SIG-M5 treated with dmso at 0.1 percent for 504 hours (cell line): ENCODE data around the gene CNBP.
"Not testable (repeated sequence)": the region's sequence is repeated elsewhere in the genome, so short reads cannot be mapped to it uniquely, and the experiment has no call there.

ENCODE experiments used
- DNase-seq: peaks from one replicate; lab custom pipeline; 2025; ENCODE audit not compliant: unreplicated experiment; lab: John Stamatoyannopoulos, UW

Gene CNBP

DNA sequence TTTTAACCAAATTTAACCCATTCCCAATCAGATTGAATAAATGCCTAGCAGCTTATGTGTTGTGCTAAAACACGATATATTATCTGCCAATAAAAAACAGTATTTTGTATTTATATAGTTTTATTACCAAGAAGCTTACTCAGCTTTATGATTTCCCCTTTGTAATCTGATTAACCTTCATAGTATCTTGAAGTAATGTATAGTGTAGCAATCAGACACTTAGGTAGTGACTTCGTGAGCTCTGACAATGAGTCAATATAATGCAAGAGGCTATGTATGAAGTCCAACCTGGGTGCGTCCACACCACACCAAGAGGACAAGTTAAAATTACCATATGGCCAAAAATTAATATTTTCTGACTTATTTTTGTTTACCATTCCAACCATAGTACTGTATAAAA is 2.1 kb upstream of the CNBP start:
- DNase-seq = no peak

DNA sequence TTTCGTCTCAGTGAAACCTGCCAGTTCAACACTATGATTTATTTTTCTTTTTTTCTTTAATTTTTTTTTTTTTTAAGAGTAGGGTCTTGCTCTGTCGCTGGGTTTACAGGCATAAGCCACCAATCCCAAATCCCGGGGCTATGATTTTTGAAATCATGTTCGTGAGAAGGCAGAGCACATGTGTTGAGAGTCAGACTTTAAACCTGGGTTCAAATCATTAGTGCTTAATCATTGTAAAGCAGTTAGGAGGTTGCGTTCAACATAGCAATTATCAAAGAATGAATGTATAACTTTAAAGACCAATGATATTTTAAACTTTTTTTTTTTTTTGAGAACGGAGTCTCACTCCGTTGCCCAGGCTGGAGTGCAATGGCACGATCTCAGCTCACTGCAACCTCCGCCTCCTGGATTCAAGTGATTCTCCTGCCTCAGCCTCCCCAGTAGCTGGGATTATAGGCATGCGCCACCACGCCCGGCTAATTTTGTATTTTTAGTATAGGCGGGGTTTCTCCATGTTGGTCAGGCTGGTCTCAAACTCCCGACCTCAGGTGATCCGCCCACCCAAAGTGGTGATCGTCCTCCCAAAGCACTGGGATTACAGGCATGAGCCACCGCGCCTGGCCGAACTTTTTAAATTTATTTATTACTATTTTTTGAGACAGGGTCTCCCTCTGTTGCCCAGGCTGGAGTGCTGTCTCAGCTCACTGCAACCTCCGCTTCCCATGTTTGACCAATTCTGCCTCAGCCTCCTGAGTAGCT is 1.3 kb upstream of the CNBP start:
- DNase-seq = not testable (repeated sequence)

DNA sequence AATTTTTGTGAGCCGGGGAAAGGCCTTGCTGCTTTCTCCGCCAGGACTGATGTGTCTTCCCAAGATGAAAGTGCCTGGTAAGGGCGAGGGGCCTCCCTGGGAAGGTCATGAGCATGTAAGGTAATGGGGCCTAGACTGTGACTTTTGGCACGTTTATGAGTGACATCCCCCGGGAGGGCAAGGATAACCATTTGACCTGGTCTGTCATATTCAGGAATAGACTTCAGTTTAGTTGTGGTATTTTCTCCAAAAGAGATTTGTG is 631 bp upstream of the CNBP start:
- DNase-seq = peak; percentile 37

DNA sequence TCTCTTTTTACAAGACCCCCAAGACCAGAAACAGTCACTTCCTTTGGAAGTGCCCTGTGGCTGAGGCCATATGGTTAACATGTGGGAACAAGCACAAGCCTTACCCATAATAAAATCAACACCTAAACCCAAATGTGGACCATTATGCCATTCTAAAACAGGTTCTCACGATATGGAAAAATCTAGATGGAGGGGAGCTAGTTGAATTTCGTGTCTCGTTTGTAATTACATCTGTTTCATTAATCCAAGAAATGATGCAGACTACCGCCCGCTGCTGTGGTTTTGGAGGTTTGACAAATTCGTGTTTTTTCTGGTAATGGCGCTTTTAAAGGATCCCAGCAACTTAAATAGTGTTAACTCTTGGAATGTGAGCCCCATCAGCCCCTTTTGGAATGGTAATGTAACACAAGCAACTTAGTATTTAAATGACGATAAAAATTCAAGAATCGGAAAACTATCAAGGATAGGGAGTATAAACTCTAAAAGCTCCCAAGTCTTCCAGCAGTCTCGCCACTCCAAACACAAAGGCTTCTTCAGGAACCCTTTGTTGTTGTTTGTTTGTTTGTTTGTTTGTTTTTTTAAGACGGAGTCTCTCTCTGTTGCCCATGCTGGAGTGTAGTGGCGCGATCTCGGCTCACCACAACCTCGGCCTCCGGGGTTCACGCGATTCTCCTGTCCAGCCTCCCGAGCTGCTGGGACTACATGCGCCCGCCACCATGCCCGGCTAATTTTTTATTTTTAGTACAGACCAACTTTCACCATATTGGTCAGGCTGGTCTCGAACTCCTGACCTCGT is 1.1 kb downstream of the CNBP start:
- DNase-seq = peak; percentile 43

DNA sequence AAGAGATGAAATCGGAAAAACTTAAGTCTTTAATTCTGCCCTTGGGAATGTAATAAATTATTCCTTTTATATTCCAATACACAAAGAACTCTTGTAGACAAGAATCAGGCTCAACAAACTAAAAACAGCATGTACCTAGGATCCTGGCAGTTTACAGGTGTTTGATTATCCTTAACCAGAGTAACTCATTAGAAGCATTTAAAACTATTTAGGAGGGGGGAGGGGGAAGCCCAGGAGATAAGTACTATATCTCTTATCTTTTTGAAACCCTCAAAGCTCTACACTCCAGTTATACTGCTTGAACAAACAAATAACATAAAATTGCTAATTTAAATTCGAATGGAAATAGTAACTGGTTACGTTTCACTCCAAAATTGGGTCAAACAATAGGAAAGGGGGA is 1.9 kb downstream of the CNBP start:
- DNase-seq = no peak

DNA sequence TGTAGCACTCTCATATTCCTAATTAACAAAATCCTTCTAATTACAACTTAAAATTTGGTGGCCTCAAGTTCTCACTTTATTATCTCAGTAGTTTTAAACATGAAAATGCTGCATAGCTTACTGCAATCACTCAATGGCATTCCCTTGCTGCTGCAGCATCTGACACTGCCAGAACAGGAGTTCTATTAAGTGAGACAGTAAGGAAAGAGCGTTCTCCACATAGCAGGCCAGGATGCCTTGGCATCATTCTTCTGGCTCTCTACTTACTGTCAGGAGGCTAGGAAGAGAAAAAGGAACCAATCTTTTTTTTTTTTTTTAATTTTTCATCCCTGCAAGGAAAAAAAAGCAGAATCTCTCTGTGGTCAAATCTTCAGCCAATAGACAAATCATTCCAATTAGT is 3.2 kb downstream of the CNBP start:
- DNase-seq = no peak

DNA sequence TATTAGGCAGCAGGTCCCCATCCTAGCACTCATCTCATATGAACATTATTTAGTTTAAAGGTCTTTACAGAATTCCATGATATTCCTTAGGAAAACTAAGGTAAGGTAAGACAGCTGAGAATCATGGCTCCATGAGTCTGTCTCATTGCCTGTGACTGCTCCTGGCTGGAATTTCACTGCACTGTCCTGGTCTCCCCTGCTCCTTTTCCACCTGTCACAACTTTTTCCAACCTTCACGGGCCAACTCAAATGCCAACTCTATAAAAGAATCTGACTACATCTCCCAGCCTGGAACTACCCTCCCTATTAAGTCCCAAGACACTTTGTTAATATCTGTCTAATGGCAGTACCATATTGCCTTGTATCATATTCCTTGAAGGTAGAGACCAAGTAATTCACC is 7.6 kb downstream of the CNBP start:
- no peak for DNase-seq

DNA sequence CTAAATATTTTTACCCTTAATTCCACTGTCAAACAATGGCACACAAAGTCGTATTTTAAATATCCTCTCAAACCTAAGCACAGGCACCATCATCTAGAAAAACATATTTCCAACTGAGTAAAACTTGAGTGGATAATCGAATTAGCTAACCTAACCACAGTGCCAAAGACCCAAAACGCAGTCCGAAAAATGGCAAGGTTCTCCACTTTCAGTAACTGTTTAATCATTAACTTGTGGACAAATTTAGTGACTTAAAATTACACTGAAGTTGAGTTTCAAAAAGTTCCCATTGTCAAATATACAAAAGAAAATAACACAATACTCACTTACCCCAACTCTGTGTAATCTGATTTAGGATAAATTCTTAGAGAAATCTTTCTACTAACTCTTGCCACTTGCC is 10.0 kb downstream of the CNBP start:
- no peak for DNase-seq

DNA sequence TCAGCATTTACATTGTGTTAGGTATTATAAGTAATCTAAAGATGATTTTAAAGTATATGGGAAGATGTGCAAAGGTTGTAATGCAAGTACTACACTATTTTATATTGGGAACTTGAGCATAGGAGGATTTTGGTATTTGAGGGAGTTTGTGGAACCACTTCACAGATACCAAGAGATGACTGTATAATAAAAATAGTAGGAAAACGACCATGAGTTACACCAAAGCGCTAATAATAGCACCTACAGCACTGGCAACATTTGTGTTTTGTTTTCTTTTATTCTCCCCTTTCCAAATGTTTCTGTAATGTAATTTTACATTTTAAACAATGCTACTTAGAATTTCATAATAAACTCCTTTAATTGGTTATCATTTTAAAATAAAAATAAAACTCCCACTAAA is 10.5 kb downstream of the CNBP start:
- DNase-seq = no peak

DNA sequence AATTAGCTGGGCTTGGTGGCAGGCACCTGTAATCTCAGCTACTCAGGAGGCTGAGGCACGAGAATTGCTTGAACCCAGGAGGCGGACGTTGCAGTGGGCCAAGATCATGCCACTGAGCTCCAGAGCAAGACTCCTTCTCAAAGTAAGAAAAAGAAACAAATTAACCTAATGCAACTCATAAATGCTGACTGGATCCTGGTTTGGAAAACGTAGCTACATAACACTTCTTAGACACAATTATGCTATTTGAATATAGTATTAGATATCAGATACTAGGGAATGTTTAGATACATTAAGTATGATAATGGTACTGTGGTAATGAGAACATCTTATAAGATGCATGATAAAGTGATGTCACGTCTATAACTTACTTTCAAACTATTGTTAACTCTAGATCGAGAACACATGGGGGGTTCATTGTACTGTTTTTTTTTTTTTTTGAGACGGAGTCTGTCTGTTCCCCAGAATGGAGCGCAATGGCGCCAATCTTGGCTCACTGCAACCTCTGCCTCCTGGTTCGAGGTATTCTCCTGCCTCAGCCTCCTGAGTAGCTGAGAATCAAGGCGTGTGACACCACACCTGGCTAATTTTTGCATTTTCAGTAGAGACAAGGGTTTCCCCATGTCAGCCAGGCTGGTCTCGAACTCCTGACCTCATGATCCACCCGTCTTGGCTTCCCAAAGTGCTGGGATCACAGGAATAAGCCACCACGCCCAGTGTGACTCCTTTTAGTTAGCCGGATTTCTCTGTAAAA is 16.9 kb downstream of the CNBP start:
- DNase-seq = no peak

DNA sequence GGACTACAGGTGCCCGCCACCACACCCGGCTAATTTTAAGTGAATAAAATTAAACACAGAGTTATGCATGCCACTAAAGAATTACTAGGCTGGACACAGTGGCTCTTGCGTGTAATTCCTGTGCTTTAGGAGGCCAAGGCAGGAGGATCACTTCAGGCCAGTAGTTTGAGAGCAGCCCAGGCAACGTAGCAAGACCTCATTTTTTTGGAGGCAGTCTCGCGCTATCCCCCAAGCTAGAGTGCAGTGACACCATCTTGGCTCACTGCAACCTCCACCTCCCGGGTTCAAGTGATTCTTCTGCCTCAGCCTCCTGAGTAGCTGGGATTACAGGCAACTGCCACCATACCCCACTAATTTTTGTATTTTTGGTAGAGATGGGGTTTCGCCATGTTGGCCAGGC is 18.1 kb downstream of the CNBP start:
- not testable (repeated sequence) for DNase-seq

DNA sequence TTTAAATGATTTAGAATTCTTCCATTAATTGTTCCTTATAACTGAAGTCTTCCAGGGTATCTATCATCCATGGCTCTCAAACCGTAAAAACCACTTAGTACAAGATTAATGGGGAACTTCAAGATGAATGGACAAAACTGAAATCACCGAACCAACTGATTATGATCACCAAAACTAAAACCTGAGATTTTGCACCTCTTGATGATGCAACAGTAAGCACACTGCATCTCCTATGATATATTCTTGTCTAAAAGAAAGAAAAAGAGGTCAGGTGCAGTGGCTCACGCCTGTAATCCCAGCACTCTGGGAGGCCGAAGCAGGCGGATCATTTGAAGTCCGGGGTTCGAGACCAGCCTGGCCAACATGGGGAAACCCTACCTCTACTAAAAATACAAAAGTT is 19.2 kb downstream of the CNBP start:
- no peak for DNase-seq

DNA sequence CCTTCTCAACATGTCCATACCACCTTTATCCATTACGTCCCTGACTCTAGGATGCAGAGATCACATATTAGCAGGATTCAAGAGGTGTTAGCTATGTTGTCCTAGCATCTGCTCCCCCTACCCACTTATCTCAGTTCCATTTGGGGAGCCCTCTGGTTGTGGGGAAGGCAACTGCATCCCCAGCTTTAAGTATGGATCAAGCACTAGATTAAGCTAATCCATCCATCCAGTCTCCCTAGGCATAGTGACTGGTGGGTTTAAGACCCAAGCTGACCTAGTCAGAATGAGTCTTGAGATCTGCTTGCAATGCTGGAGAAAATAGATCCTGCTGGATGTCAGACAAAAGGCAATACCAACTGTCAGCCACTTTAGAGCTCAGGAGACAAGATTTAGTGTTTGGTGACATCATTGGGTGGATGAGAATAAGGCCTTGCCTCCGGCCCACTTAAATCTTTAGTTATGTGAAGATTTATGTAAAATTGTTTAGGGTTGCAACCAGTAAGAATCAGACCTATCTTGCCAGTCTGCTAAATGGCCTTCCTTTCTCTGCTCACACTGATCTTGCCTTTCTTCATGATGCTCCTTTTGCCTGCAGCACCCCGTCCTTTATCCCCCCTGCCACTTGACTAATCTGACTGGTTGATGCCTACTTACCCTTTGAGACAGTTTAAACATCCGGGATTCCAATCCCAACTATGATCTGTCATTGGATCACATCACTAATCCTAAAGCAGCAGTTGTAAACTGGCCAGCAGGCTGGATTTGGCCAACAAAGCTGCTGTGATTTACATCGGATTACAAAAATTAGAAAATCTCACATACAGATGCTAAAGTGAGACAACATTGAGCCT is 20.7 kb downstream of the CNBP start:
- peak; percentile 34 for DNase-seq

DNA sequence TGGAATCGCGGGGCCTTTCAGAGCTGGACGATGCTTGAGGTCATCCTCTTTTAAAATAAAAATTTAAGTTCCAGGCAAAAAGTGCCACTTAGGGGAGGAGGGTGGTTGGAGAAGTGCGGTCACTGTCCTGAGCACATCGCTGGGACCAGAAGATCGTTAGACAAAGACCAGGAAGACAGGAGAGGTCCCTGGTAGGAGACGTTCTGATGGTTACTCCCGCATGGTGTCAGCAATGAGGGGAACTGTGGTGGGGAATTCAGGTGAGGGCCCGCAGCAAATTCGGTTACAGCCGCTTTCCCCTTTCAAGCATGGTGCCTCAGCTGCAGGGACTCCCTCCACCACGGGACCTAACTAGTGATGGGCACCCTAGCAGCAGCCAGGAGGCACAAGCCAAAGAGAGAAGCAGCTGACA is 21.8 kb downstream of the CNBP start:
- DNase-seq = peak; percentile 42

DNA sequence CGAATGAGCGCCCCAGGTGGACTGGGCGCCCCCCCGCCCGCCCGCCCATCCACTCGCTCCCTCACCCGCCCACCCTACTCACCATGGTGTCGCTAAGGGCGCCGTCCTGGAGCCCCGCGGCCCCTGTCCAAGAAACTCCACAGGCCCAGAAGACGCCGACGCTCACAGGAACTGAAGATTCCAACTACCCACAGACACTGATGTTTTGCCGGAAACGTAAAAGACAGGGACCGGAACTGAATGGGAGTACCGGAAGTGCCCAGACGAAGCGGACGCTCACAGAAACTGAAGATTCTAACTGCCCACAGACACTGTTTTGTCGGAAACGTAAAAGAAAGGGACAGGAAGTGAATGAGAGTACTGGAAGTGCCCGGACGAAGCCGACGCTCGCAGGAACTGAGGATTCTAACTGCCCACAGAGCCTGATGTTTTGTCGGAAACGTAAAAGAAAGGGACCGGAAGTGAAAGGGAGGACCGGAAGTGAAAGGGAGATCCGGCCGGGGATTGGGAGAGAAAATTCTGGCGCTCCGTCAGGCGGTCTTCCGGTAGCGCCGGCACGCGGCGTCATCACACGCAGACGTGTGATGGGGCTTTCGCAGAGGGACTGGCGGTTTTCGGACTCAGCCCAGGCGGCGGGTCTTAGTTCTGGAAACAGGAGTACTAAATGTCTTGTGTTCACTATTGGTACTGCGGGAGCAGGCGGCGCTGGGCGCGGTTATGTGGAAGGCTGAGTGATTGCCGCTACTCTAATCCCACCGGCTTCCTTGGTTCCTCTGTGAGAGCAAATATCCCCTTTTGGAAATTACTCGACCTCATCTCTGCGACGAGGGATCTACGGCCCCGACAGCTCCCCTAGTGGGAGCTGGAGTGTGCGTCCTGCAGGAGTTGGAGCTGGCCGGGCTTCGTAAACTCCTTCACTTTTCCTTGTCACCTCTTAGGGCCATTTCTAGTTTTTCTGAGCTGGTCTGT is 22.5 kb downstream of the CNBP start, which contains the start of gene ISY1:
Gene ISY1, minus strand, starts transcription at position 173 of the 969 bp plus-strand sequence. Its CDS starts 88 bp downstream, at position 85.
- peak; percentile 99 for DNase-seq

DNA sequence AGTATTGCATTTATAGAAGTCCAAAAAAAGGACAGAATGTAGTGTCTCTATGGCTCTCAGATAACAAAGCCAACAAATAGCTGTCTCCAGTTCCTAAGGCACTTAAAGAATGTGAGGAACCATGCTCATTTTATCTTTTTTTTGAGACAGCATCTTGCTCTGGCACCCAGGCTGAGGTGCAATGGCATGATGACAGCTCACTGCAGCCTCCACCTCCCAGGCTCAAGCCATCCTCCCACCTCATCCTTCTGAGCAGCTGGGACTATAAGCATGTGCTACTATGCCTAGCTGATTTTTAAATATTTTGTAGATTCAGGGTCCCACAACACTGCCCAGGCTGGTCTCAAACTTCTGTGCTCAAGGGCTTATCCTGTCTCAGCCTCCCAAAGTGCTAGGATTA is 38.9 kb downstream of the CNBP start:
- DNase-seq = no peak

DNA sequence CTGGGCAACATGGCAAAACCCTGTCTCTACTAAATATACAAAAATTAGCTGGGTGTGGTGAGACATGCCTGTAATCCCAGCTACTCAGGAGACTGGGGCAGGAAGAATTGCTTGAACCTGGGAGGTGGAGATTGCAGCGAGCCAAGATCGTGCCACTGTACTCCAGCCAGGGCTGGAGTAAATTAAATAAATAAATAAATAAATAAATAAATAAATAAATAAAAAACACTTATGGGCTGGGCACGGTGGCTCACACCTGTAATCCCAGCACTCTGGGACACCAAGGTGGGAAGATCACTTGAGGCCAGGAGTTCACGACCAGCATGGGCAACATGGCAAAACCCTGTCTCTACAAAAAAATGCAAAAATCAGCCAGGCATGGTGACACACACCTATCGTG is 42.7 kb downstream of the CNBP start:
- DNase-seq = not testable (repeated sequence)

DNA sequence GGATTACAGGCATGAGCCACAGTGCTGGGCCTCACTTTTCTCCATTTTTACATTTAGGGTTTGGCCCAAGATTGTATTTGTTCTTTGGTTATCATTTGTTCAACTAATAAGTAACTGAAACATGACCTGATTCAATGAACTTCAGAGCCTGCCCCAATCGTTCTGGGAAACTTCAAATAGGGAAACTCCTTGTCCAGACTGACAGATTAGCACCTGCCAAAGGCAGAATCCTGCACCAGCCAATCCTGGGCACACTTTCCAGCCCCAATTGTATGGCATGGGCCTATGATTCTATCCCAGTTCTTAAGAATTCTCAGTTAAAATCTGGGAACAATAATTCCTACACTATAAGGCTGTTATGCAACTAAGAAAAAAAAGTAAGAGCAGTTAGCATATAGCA is 43.8 kb downstream of the CNBP start:
- DNase-seq = no peak

DNA sequence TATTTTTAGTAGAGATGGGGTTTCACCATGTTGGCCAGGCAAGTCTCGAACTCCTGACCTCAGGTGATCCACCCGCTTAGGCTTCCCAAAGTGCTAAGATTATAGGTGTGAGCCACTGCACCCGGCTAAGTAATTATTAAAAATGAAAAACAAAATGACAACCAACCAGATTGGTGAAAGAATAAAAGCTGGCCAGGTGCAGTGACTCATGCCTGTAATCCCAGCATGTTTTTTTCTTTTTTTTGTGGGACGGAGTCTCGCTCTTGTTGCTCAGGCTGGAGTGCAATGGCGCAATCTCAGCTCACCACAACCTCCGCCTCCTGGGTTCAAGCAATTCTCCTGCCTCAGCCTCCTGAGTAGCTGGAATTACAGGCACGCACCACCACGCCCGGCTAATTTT is 47.4 kb downstream of the CNBP start:
- not testable (repeated sequence) for DNase-seq
